Midbrain (tissue), 1 donor: Measurements from ENCODE around the gene PPM1B.
"Not testable (repeated sequence)": the region's sequence is repeated elsewhere in the genome, so short reads cannot be mapped to it uniquely, and the experiment has no call there.

Experiments
- DNase-seq: peaks from one replicate; lab custom pipeline; 2025; lab: John Stamatoyannopoulos, UW

PPM1B gene

GRCh38 chr2:44163777-44164176 lies 4.9 kb upstream of the PPM1B start:
- no peak for DNase-seq

GRCh38 chr2:44164617-44165016 lies 4.1 kb upstream of the PPM1B start:
- no peak for DNase-seq

GRCh38 chr2:44166096-44166495 lies 2.6 kb upstream of the PPM1B start:
- no peak for DNase-seq

- DNase-seq, result no peak
Observed at GRCh38 chr2:44167311-44167907, 1.3 kb upstream of the PPM1B start.

- peak; percentile 100 for DNase-seq
Observed at GRCh38 chr2:44167908-44168680, 581 bp upstream of the PPM1B start.

- peak; percentile 32 for DNase-seq
Observed at GRCh38 chr2:44169155-44169898, 652 bp downstream of the PPM1B start.

GRCh38 chr2:44170311-44170717 lies 1.6 kb downstream of the PPM1B start:
- DNase-seq, result peak; percentile 32

- peak; percentile 21 for DNase-seq
Observed at GRCh38 chr2:44171018-44171417, 2.3 kb downstream of the PPM1B start.

- DNase-seq, result not testable (repeated sequence)
Observed at GRCh38 chr2:44171442-44171841, 2.8 kb downstream of the PPM1B start.

- DNase-seq, result no peak
Observed at GRCh38 chr2:44172576-44172975, 3.9 kb downstream of the PPM1B start.

GRCh38 chr2:44178950-44179349 lies 10.3 kb downstream of the PPM1B start:
- DNase-seq, result no peak

GRCh38 chr2:44181648-44182047 lies 13.0 kb downstream of the PPM1B start:
- DNase-seq, result no peak

GRCh38 chr2:44184106-44184505 lies 15.4 kb downstream of the PPM1B start:
- no peak for DNase-seq

- DNase-seq, result no peak
Observed at GRCh38 chr2:44186810-44187209, 18.1 kb downstream of the PPM1B start.

GRCh38 chr2:44187251-44187650 lies 18.6 kb downstream of the PPM1B start:
- no peak for DNase-seq

GRCh38 chr2:44188696-44189095 lies 20.0 kb downstream of the PPM1B start:
- no peak for DNase-seq

- no peak for DNase-seq
Observed at GRCh38 chr2:44189104-44189503, 20.4 kb downstream of the PPM1B start.

- no peak for DNase-seq
Observed at GRCh38 chr2:44190526-44190925, 21.9 kb downstream of the PPM1B start.

- DNase-seq, result no peak
Observed at GRCh38 chr2:44191739-44192138, 23.1 kb downstream of the PPM1B start.

- no peak for DNase-seq
Observed at GRCh38 chr2:44192646-44193045, 24.0 kb downstream of the PPM1B start.

GRCh38 chr2:44195714-44196113 lies 27.0 kb downstream of the PPM1B start:
- no peak for DNase-seq

GRCh38 chr2:44197816-44198215 lies 29.1 kb downstream of the PPM1B start:
- DNase-seq, result no peak

GRCh38 chr2:44200011-44200410 lies 31.3 kb downstream of the PPM1B start:
- DNase-seq, result no peak
